ENCODE data around the gene EMILIN1. TPM values are rescaled to one million over a fixed set of nuclear protein-coding genes. Genes with fewer than 3 reads are reported as not detected.
A peak's percentile ranks its signal among the peaks of the same experiment; 100 is the strongest.

Gene EMILIN1
- total and polyA plus RNA-seq, 2 experiments from 2014 or later: 3.2 to 15.4 TPM

GRCh38 chr2:27071990-27072830, 6.2 kb upstream of the EMILIN1 start:
- Mint-ChIP-seq H3K27me3 (ENCODE audit: insufficient read depth, low read depth, poor library complexity) (peaks cover 19% of the 10 kb centered on the region), H3K4me1 (peaks cover 15% of the 10 kb centered on the region)

More at GRCh38 chr2:27071990-27072830, 6.2 kb upstream of the EMILIN1 start:
- Histone ChIP-seq H3K27ac (ENCODE audit: low read depth) (peak overlapping the region; percentile 95), H4K20me1 (replicated peaks; ENCODE audit: insufficient read depth) (peaks cover 7% of the 10 kb centered on the region), H2AFZ (peak overlapping the region; percentile 92), H3K4me2 (peak overlapping the region; percentile 99), H3F3A (replicated peaks; ENCODE audit: low read depth) (peaks cover 7% of the 10 kb centered on the region; the same call in 1 of the 2 replicates), H3K4me1 (ENCODE audit: insufficient read depth) (peaks cover 19% of the 10 kb centered on the region), H3K79me2 (replicated peaks; ENCODE audit: insufficient read depth) (peaks cover 19% of the 10 kb centered on the region), H3K9me2 (ENCODE audit: insufficient read depth) (no peaks in the 10 kb centered on the region), H3K4me3 (peak overlapping the region; percentile 100), H3K36me3 (ENCODE audit: insufficient read depth) (peaks cover 3% of the 10 kb centered on the region; the same call in 1 of the 2 replicates), H3K27me3 (ENCODE audit: insufficient read depth) (no peaks in the 10 kb centered on the region)
- H3K4me3 Mint-ChIP-seq: peak overlapping the region; percentile 96
- peak; percentile 68 for DNase-seq (ENCODE audit: low spot score)
- peaks cover 32% of the 10 kb centered on the region for H3K36me3 Mint-ChIP-seq (ENCODE audit: low read depth)
- TF ChIP-seq EZH2 (IDR thresholded peaks at IDR 0.05; ENCODE audit: low read depth, unreplicated experiment) (no peak), ZNF462 (CRISPR knock-in tag; IDR thresholded peaks at IDR 0.05) (no peak)
- no peaks in the 10 kb centered on the region; the same call in 2 of the 3 replicates for H3K9me3 Mint-ChIP-seq
- peak; percentile 74 for ATAC-seq
- H3K27ac Mint-ChIP-seq: peak overlapping the region; percentile 88

All from GM23338 (cell line).